Measurements from ENCODE around the gene MED25. TPM values are rescaled to one million over a fixed set of nuclear protein-coding genes. Genes with fewer than 3 reads are reported as not detected.

The MED25 gene
- total and polyA plus RNA-seq, 5 donors from 2014 or later: 12.7 to 67.9 (median 21.6) TPM

- Mint-ChIP-seq H3K27me3 (no peaks in the 10 kb centered on the region), H3K9me3 (no peaks in the 10 kb centered on the region), H3K4me1 (peaks cover 0 to 8% (median 4%) of the 10 kb centered on the region in 4 donors), H3K4me3 (no peak overlapping the region), H3K27ac (no peak overlapping the region), H3K36me3 (peaks cover 43% of the 10 kb centered on the region)
- DNase-seq (no peak), ATAC-seq (ENCODE audit: low read depth in 2 of 2) (no peak)
- peaks cover 34% of the 10 kb centered on the region for H3K36me3 ChIP-seq (ENCODE audit: control insufficient read depth, insufficient read depth, low read length)
- no peaks in the 10 kb centered on the region for H3K4me1 ChIP-seq (ENCODE audit: control insufficient read depth, insufficient read depth, low read length, poor library complexity, severe bottlenecking)
- H3K27me3 ChIP-seq (ENCODE audit: control insufficient read depth, insufficient read depth, low read length): no peaks in the 10 kb centered on the region
- no peak overlapping the region for H3K27ac ChIP-seq (ENCODE audit: insufficient read depth, low read length, poor library complexity, severe bottlenecking)
- H3K9me3 ChIP-seq (ENCODE audit: control insufficient read depth in 2 of 2, low read length in 2 of 2): no peaks in the 10 kb centered on the region
- H3K4me3 ChIP-seq (ENCODE audit: low read depth, low read length): no peak overlapping the region
Observed at GRCh38 chr19:49788857-49789256, 29.2 kb upstream of the MED25 start.

DNA sequence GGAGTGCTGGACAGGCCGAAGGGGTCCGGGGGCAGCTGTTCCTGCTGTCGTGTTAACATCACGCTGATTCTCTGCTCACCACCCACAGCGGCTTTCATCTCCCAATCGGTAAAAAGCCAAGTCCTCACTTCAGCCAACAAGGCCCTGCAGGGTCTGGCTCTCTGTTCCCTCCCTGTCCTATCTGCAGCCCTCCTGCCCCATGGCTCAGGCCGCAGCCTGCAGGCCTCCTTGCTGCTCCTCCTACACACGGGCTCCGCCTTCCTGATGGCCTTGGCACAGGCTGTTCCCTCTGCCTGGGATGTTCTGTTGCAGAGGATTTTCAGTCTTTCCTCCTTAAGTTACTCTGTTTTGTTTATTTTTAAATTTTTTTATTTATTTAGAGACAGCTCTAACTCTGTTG is 27.2 kb upstream of the MED25 start:
- no peaks in the 10 kb centered on the region for H3K4me1 ChIP-seq (ENCODE audit: control insufficient read depth, insufficient read depth, low read length, poor library complexity, severe bottlenecking)
- no peaks in the 10 kb centered on the region for H3K27me3 ChIP-seq (ENCODE audit: control insufficient read depth, insufficient read depth, low read length)
- H3K27ac ChIP-seq (ENCODE audit: insufficient read depth, low read length, poor library complexity, severe bottlenecking): no peak overlapping the region
- Mint-ChIP-seq H3K36me3 (peaks cover 37% of the 10 kb centered on the region), H3K4me3 (no peak overlapping the region), H3K4me1 (peaks cover 0 to 8% (median 4%) of the 10 kb centered on the region in 4 donors), H3K27me3 (no peaks in the 10 kb centered on the region), H3K9me3 (no peaks in the 10 kb centered on the region), H3K27ac (no peak overlapping the region)
- H3K9me3 ChIP-seq (ENCODE audit: control insufficient read depth in 2 of 2, low read length in 2 of 2): no peaks in the 10 kb centered on the region
- H3K36me3 ChIP-seq (ENCODE audit: control insufficient read depth, insufficient read depth, low read length): peaks cover 44% of the 10 kb centered on the region
- no peak for DNase-seq
- ATAC-seq (ENCODE audit: low read depth in 2 of 2): no peak
- H3K4me3 ChIP-seq (ENCODE audit: low read depth, low read length): no peak overlapping the region

GRCh38 chr19:49791776-49792445 is 26.2 kb upstream of the MED25 start:
- H3K9me3 ChIP-seq (ENCODE audit: control insufficient read depth in 2 of 2, low read length in 2 of 2): no peaks in the 10 kb centered on the region
- DNase-seq: no peak
- Mint-ChIP-seq H3K27me3 (no peaks in the 10 kb centered on the region), H3K4me3 (no peak overlapping the region), H3K36me3 (peaks cover 37% of the 10 kb centered on the region), H3K4me1 (peaks cover 0 to 8% (median 4%) of the 10 kb centered on the region in 4 donors), H3K27ac (no peak overlapping the region), H3K9me3 (no peaks in the 10 kb centered on the region)
- no peak overlapping the region for H3K4me3 ChIP-seq (ENCODE audit: low read depth, low read length)
- H3K4me1 ChIP-seq (ENCODE audit: control insufficient read depth, insufficient read depth, low read length, poor library complexity, severe bottlenecking): no peaks in the 10 kb centered on the region
- no peak overlapping the region for H3K27ac ChIP-seq (ENCODE audit: insufficient read depth, low read length, poor library complexity, severe bottlenecking)
- H3K27me3 ChIP-seq (ENCODE audit: control insufficient read depth, insufficient read depth, low read length): no peaks in the 10 kb centered on the region
- peaks cover 54% of the 10 kb centered on the region for H3K36me3 ChIP-seq (ENCODE audit: control insufficient read depth, insufficient read depth, low read length)
- ATAC-seq (ENCODE audit: low read depth in 2 of 2): no peak

- peaks cover 37% of the 10 kb centered on the region for H3K36me3 Mint-ChIP-seq
- H3K36me3 ChIP-seq (ENCODE audit: control insufficient read depth, insufficient read depth, low read length): peaks cover 60% of the 10 kb centered on the region
Observed at GRCh38 chr19:49792829-49793560, 25.1 kb upstream of the MED25 start.

DNA sequence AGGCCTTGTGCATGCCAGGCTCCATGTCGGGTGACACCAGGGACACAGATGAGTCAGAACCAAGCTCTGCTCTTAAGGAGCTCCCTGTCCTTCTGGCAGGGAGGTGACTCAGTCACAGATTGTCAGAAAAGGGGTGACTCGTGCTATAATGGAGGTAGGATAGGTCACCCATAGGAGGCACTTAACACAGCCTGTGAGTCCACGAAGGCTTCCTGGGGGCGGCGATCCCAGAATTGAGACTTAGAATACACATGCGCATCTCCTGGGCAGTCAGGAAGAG is 24.6 kb upstream of the MED25 start:
- Mint-ChIP-seq H3K27me3 (no peaks in the 10 kb centered on the region), H3K4me1 (peaks cover 0 to 4% (median 2%) of the 10 kb centered on the region in 4 donors), H3K4me3 (no peak overlapping the region), H3K9me3 (no peaks in the 10 kb centered on the region), H3K27ac (no peak overlapping the region), H3K36me3 (peaks cover 32% of the 10 kb centered on the region)
- Histone ChIP-seq H3K4me3 (ENCODE audit: low read depth, low read length) (no peak overlapping the region), H3K27me3 (ENCODE audit: control insufficient read depth, insufficient read depth, low read length) (no peaks in the 10 kb centered on the region), H3K36me3 (ENCODE audit: control insufficient read depth, insufficient read depth, low read length) (peaks cover 63% of the 10 kb centered on the region), H3K27ac (ENCODE audit: insufficient read depth, low read length, poor library complexity, severe bottlenecking) (no peak overlapping the region), H3K9me3 (ENCODE audit: control insufficient read depth in 2 of 2, low read length in 2 of 2) (no peaks in the 10 kb centered on the region), H3K4me1 (ENCODE audit: control insufficient read depth, insufficient read depth, low read length, poor library complexity, severe bottlenecking) (no peaks in the 10 kb centered on the region)
- ATAC-seq (ENCODE audit: low read depth in 2 of 2) (no peak), DNase-seq (no peak)

More at GRCh38 chr19:49792829-49793560, 25.1 kb upstream of the MED25 start:
- ATAC-seq (ENCODE audit: low read depth in 2 of 2) (no peak), DNase-seq (no peak)
- Histone ChIP-seq H3K9me3 (ENCODE audit: control insufficient read depth in 2 of 2, low read length in 2 of 2) (no peaks in the 10 kb centered on the region), H3K4me1 (ENCODE audit: control insufficient read depth, insufficient read depth, low read length, poor library complexity, severe bottlenecking) (no peaks in the 10 kb centered on the region), H3K4me3 (ENCODE audit: low read depth, low read length) (no peak overlapping the region), H3K27ac (ENCODE audit: insufficient read depth, low read length, poor library complexity, severe bottlenecking) (no peak overlapping the region), H3K27me3 (ENCODE audit: control insufficient read depth, insufficient read depth, low read length) (no peaks in the 10 kb centered on the region)
- no peaks in the 10 kb centered on the region for H3K9me3 Mint-ChIP-seq
- no peak overlapping the region for H3K27ac Mint-ChIP-seq
- H3K4me3 Mint-ChIP-seq: no peak overlapping the region
- H3K4me1 Mint-ChIP-seq: peaks cover 0 to 8% (median 4%) of the 10 kb centered on the region in 4 donors
- no peaks in the 10 kb centered on the region for H3K27me3 Mint-ChIP-seq

DNA sequence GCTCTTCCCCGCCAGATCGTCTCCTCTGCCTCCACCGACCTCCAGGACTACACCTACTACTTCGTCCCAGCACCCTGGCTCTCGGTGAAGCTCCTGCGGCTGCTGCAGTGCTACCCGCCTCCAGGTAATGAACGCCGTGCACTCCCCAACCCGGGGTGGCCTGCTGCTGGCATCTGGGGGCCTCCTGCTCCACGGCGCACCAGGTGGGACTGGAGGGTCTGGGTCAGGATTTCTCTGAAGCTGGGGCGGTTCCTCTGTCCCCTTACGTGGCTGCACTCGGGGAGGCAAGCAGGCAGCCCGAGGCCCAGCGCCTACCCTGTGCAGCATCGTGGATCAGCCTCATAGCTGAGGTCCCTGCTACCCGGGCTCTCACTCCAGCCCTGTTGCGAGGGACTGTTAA is 22.5 kb upstream of the MED25 start:
- Histone ChIP-seq H3K4me3 (ENCODE audit: low read depth, low read length) (no peak overlapping the region), H3K36me3 (ENCODE audit: control insufficient read depth, insufficient read depth, low read length) (peaks cover 69% of the 10 kb centered on the region), H3K27ac (ENCODE audit: insufficient read depth, low read length, poor library complexity, severe bottlenecking) (no peak overlapping the region), H3K4me1 (ENCODE audit: control insufficient read depth, insufficient read depth, low read length, poor library complexity, severe bottlenecking) (no peaks in the 10 kb centered on the region), H3K27me3 (ENCODE audit: control insufficient read depth, insufficient read depth, low read length) (no peaks in the 10 kb centered on the region), H3K9me3 (ENCODE audit: control insufficient read depth in 2 of 2, low read length in 2 of 2) (no peaks in the 10 kb centered on the region)
- DNase-seq: no peak
- peaks cover 0 to under 1% (median 0%) of the 10 kb centered on the region in 4 donors for H3K4me1 Mint-ChIP-seq
- ATAC-seq (ENCODE audit: low read depth in 2 of 2): no peak
- no peak overlapping the region for H3K4me3 Mint-ChIP-seq
- H3K36me3 Mint-ChIP-seq: peaks cover 23% of the 10 kb centered on the region
- no peaks in the 10 kb centered on the region for H3K9me3 Mint-ChIP-seq
- H3K27ac Mint-ChIP-seq: no peak overlapping the region
- H3K27me3 Mint-ChIP-seq: no peaks in the 10 kb centered on the region

DNA sequence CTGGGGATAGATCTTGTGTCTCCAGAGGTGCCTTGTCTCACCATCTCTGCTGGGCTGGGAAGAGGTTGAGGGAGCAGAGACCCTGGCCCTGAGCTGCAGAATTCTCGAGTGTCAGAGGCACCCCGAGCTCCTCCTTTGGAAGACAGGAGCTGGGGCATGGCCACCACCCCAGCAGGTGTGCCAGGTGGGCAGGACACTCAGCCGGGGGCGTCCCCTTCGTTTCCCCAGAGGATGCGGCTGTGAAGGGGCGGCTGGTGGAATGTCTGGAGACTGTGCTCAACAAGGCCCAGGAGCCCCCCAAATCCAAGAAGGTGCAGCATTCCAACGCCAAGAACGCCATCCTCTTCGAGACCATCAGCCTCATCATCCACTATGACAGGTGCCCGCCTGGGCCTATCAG is 19.5 kb upstream of the MED25 start:
- no peak overlapping the region for H3K4me3 Mint-ChIP-seq
- no peaks in the 10 kb centered on the region for H3K9me3 ChIP-seq (ENCODE audit: control insufficient read depth in 2 of 2, low read length in 2 of 2)
- H3K36me3 Mint-ChIP-seq: peaks cover 17% of the 10 kb centered on the region

More for the DNA sequence above, 19.5 kb upstream of the MED25 start:
- no peak overlapping the region for H3K4me3 ChIP-seq (ENCODE audit: low read depth, low read length)
- no peak overlapping the region for H3K27ac ChIP-seq (ENCODE audit: insufficient read depth, low read length, poor library complexity, severe bottlenecking)
- Mint-ChIP-seq H3K27me3 (no peaks in the 10 kb centered on the region), H3K9me3 (no peaks in the 10 kb centered on the region), H3K4me1 (no peaks in the 10 kb centered on the region), H3K27ac (no peak overlapping the region)
- DNase-seq (no peak), ATAC-seq (ENCODE audit: low read depth in 2 of 2) (no peak)
- H3K27me3 ChIP-seq (ENCODE audit: control insufficient read depth, insufficient read depth, low read length): no peaks in the 10 kb centered on the region
- peaks cover 63% of the 10 kb centered on the region for H3K36me3 ChIP-seq (ENCODE audit: control insufficient read depth, insufficient read depth, low read length)
- no peaks in the 10 kb centered on the region for H3K4me1 ChIP-seq (ENCODE audit: control insufficient read depth, insufficient read depth, low read length, poor library complexity, severe bottlenecking)

All from CD4-positive, CD25-positive, alpha-beta regulatory T cell (primary cell).